ENCODE data around the gene CDPF1. TPM values are rescaled to one million over a fixed set of nuclear protein-coding genes. Genes with fewer than 3 reads are reported as not detected.

Gene CDPF1
- polyA plus RNA-seq, 6 donors from 2014 or later, result 13.2 to 28.7 (median 21.6) TPM

GRCh38 chr22:46262449-46263215, 12.5 kb upstream of the CDPF1 start:
- peak overlapping the region in 2 of 6 donors; percentile 49 to 51 for H3K27ac Mint-ChIP-seq
- H3K27me3 Mint-ChIP-seq, result peaks cover 46 to 86% (median 60%) of the 10 kb centered on the region in 3 donors
- H3K36me3 Mint-ChIP-seq, result peaks cover 0 to 5% of the 10 kb centered on the region in 2 donors
- peak overlapping the region in 3 of 8 donors; percentile 30 to 33 (median 31) for H3K4me3 Mint-ChIP-seq
- ATAC-seq (ENCODE audit: low read depth in 2 of 2), result peak; percentile 34 to 52
- DNase-seq, result no peak
- peaks cover 0 to 11% (median 4%) of the 10 kb centered on the region in 7 donors for H3K9me3 Mint-ChIP-seq
- H3K4me1 Mint-ChIP-seq, result peaks cover 5 to 21% (median 12%) of the 10 kb centered on the region in 3 donors

GRCh38 chr22:46260038-46260437, 9.9 kb upstream of the CDPF1 start:
- ATAC-seq (ENCODE audit: low read depth in 2 of 2) (no peak), DNase-seq (no peak)
- Mint-ChIP-seq H3K4me1 (peaks cover 0 to 13% (median 6%) of the 10 kb centered on the region in 3 donors), H3K4me3 (no peak overlapping the region), H3K27ac (no peak overlapping the region), H3K9me3 (peaks cover 0 to 5% (median 0%) of the 10 kb centered on the region in 7 donors), H3K27me3 (peaks cover 45 to 68% (median 46%) of the 10 kb centered on the region in 3 donors), H3K36me3 (no peaks in the 10 kb centered on the region)

- Mint-ChIP-seq H3K4me3 (no peak overlapping the region), H3K4me1 (peaks cover 0 to 14% (median 6%) of the 10 kb centered on the region in 3 donors), H3K9me3 (peaks cover 0 to 5% (median 0%) of the 10 kb centered on the region in 7 donors), H3K27me3 (peaks cover 44 to 62% (median 45%) of the 10 kb centered on the region in 3 donors), H3K27ac (peak overlapping the region in 1 of 6 donors; percentile 13), H3K36me3 (no peaks in the 10 kb centered on the region)
- DNase-seq, result no peak
- ATAC-seq (ENCODE audit: low read depth in 2 of 2), result no peak
Observed at GRCh38 chr22:46259374-46259773, 9.3 kb upstream of the CDPF1 start.

- Mint-ChIP-seq H3K27me3 (peaks cover 25 to 38% (median 26%) of the 10 kb centered on the region in 3 donors), H3K27ac (no peak overlapping the region), H3K4me3 (peak overlapping the region in 1 of 8 donors; percentile 10)
Observed at GRCh38 chr22:46256358-46256958, 6.4 kb upstream of the CDPF1 start.

GRCh38 chr22:46251816-46252380, 1.8 kb upstream of the CDPF1 start:
- H3K4me3 Mint-ChIP-seq, result peak overlapping the region in 7 of 8 donors; percentile 51 to 91 (median 83)
- H3K27ac Mint-ChIP-seq, result peak overlapping the region in 1 of 6 donors; percentile 44
- DNase-seq, result no peak
- peaks cover 0 to 1% (median 0%) of the 10 kb centered on the region in 7 donors for H3K9me3 Mint-ChIP-seq
- H3K27me3 Mint-ChIP-seq, result no peaks in the 10 kb centered on the region
- ATAC-seq (ENCODE audit: low read depth in 2 of 2), result no peak
- H3K4me1 Mint-ChIP-seq, result peaks cover 20 to 23% (median 23%) of the 10 kb centered on the region in 3 donors
- H3K36me3 Mint-ChIP-seq, result no peaks in the 10 kb centered on the region

More at GRCh38 chr22:46256358-46256958, 6.4 kb upstream of the CDPF1 start:
- H3K4me1 Mint-ChIP-seq, result peaks cover 3 to 7% (median 5%) of the 10 kb centered on the region in 3 donors
- peaks cover 0 to 1% (median 0%) of the 10 kb centered on the region in 7 donors for H3K9me3 Mint-ChIP-seq
- ATAC-seq (ENCODE audit: low read depth in 2 of 2), result no peak
- no peaks in the 10 kb centered on the region for H3K36me3 Mint-ChIP-seq
- DNase-seq, result no peak

- Mint-ChIP-seq H3K4me3 (peak overlapping the region; percentile 81 to 94 (median 88)), H3K27ac (peak overlapping the region in 4 of 6 donors; percentile 39 to 86 (median 63))
Observed at GRCh38 chr22:46251266-46251665, 1.2 kb upstream of the CDPF1 start.

GRCh38 chr22:46250783-46251125, 661 bp upstream of the CDPF1 start:
- H3K36me3 Mint-ChIP-seq, result no peaks in the 10 kb centered on the region
- peak overlapping the region in 3 of 6 donors; percentile 82 to 86 (median 86) for H3K27ac Mint-ChIP-seq
- no peaks in the 10 kb centered on the region for H3K27me3 Mint-ChIP-seq
- H3K4me1 Mint-ChIP-seq, result peaks cover 23 to 26% (median 25%) of the 10 kb centered on the region in 3 donors
- no peaks in the 10 kb centered on the region for H3K9me3 Mint-ChIP-seq
- peak overlapping the region; percentile 81 to 94 (median 88) for H3K4me3 Mint-ChIP-seq
- no peak for ATAC-seq (ENCODE audit: low read depth in 2 of 2)
- no peak for DNase-seq

More at GRCh38 chr22:46251266-46251665, 1.2 kb upstream of the CDPF1 start:
- Mint-ChIP-seq H3K4me1 (peaks cover 23 to 24% (median 24%) of the 10 kb centered on the region in 3 donors), H3K36me3 (no peaks in the 10 kb centered on the region), H3K9me3 (no peaks in the 10 kb centered on the region), H3K27me3 (no peaks in the 10 kb centered on the region)
- DNase-seq (no peak), ATAC-seq (ENCODE audit: low read depth in 2 of 2) (no peak)

- Mint-ChIP-seq H3K4me3 (peak overlapping the region in 4 of 8 donors; percentile 2 to 81 (median 55)), H3K27ac (peak overlapping the region in 1 of 6 donors; percentile 71), H3K27me3 (no peaks in the 10 kb centered on the region), H3K9me3 (no peaks in the 10 kb centered on the region), H3K36me3 (peaks cover 0 to 6% of the 10 kb centered on the region in 2 donors), H3K4me1 (peaks cover 22 to 31% (median 27%) of the 10 kb centered on the region in 3 donors)
- no peak for DNase-seq
- ATAC-seq (ENCODE audit: low read depth in 2 of 2), result no peak
Observed at GRCh38 chr22:46247443-46247975, 2.6 kb downstream of the CDPF1 start.

- no peaks in the 10 kb centered on the region for H3K9me3 Mint-ChIP-seq
- no peak for ATAC-seq (ENCODE audit: low read depth in 2 of 2)
- peak overlapping the region in 2 of 8 donors; percentile 18 to 47 for H3K4me3 Mint-ChIP-seq
- peaks cover 18 to 25% (median 20%) of the 10 kb centered on the region in 3 donors for H3K4me1 Mint-ChIP-seq
- H3K27ac Mint-ChIP-seq, result no peak overlapping the region
- H3K27me3 Mint-ChIP-seq, result no peaks in the 10 kb centered on the region
- H3K36me3 Mint-ChIP-seq, result peaks cover 0 to 6% of the 10 kb centered on the region in 2 donors
- DNase-seq, result no peak
Observed at GRCh38 chr22:46246178-46246577, 3.9 kb downstream of the CDPF1 start.

- Mint-ChIP-seq H3K4me1 (peaks cover 15 to 21% (median 19%) of the 10 kb centered on the region in 3 donors), H3K36me3 (peaks cover 0 to 6% of the 10 kb centered on the region in 2 donors), H3K9me3 (no peaks in the 10 kb centered on the region), H3K4me3 (no peak overlapping the region), H3K27me3 (no peaks in the 10 kb centered on the region), H3K27ac (no peak overlapping the region)
- no peak for DNase-seq
- ATAC-seq (ENCODE audit: low read depth in 2 of 2), result no peak
Observed at GRCh38 chr22:46245511-46245910, 4.6 kb downstream of the CDPF1 start.

- peaks cover 0 to 6% of the 10 kb centered on the region in 2 donors for H3K36me3 Mint-ChIP-seq
- H3K4me1 Mint-ChIP-seq, result peaks cover 21 to 28% (median 23%) of the 10 kb centered on the region in 3 donors
- DNase-seq (no peak), ATAC-seq (ENCODE audit: low read depth in 2 of 2) (no peak)
- H3K9me3 Mint-ChIP-seq, result no peaks in the 10 kb centered on the region
- H3K4me3 Mint-ChIP-seq, result no peak overlapping the region
- H3K27me3 Mint-ChIP-seq, result no peaks in the 10 kb centered on the region
- H3K27ac Mint-ChIP-seq, result peak overlapping the region in 1 of 6 donors; percentile 50
Observed at GRCh38 chr22:46244771-46245170, 5.3 kb downstream of the CDPF1 start.

GRCh38 chr22:46242076-46242475, 8.0 kb downstream of the CDPF1 start:
- Mint-ChIP-seq H3K36me3 (peaks cover 4 to 6% of the 10 kb centered on the region in 2 donors), H3K4me3 (no peak overlapping the region), H3K27me3 (no peaks in the 10 kb centered on the region), H3K4me1 (peaks cover 17 to 31% (median 17%) of the 10 kb centered on the region in 3 donors), H3K27ac (no peak overlapping the region), H3K9me3 (no peaks in the 10 kb centered on the region)
- ATAC-seq (ENCODE audit: low read depth in 2 of 2) (no peak), DNase-seq (no peak)

GRCh38 chr22:46241396-46242007, 8.6 kb downstream of the CDPF1 start:
- Mint-ChIP-seq H3K27me3 (no peaks in the 10 kb centered on the region), H3K36me3 (peaks cover 6% of the 10 kb centered on the region in 2 donors), H3K27ac (no peak overlapping the region), H3K4me1 (peaks cover 16 to 31% (median 17%) of the 10 kb centered on the region in 3 donors), H3K4me3 (no peak overlapping the region), H3K9me3 (no peaks in the 10 kb centered on the region)
- no peak for DNase-seq
- no peak for ATAC-seq (ENCODE audit: low read depth in 2 of 2)

All from naive B cell (primary cell).